Activated T-cell treated with anti-CD3 and anti-CD28 coated beads, Interleukin-2, amount 50 U/mL, for 1 hour (primary cell): Measurements from ENCODE around the gene PPP5C.
"Not testable (repeated sequence)": the region's sequence is repeated elsewhere in the genome, so short reads cannot be mapped to it uniquely, and the experiment has no call there.

Experiments used
- DNase-seq: peaks from one replicate; pipeline ENCODE4 v3.0.0-alpha.2; 2020

The PPP5C gene

GRCh38 chr19:46367426-46367825, 20.5 kb downstream of the PPP5C start:
- DNase-seq = no peak

- no peak for DNase-seq
Observed at GRCh38 chr19:46368116-46368515, 21.2 kb downstream of the PPP5C start.

GRCh38 chr19:46369817-46370216, 22.9 kb downstream of the PPP5C start:
- no peak for DNase-seq

- no peak for DNase-seq
Observed at GRCh38 chr19:46371371-46371901, 24.5 kb downstream of the PPP5C start.

- no peak for DNase-seq
Observed at GRCh38 chr19:46372901-46373490, 26.1 kb downstream of the PPP5C start.

- DNase-seq = no peak
Observed at GRCh38 chr19:46373491-46374359, 26.8 kb downstream of the PPP5C start.

GRCh38 chr19:46374536-46375475, 27.9 kb downstream of the PPP5C start:
- DNase-seq = no peak

- DNase-seq = not testable (repeated sequence)
Observed at GRCh38 chr19:46375476-46376067, 28.7 kb downstream of the PPP5C start.

GRCh38 chr19:46376241-46377153, 29.6 kb downstream of the PPP5C start:
- no peak for DNase-seq

GRCh38 chr19:46378268-46378667, 31.4 kb downstream of the PPP5C start:
- DNase-seq = no peak

- DNase-seq = no peak
Observed at GRCh38 chr19:46380690-46381089, 33.8 kb downstream of the PPP5C start.

- DNase-seq = no peak
Observed at GRCh38 chr19:46381346-46381745, 34.5 kb downstream of the PPP5C start.

- no peak for DNase-seq
Observed at GRCh38 chr19:46381756-46382345, 35.0 kb downstream of the PPP5C start.

- no peak for DNase-seq
Observed at GRCh38 chr19:46383171-46383815, 36.4 kb downstream of the PPP5C start.

GRCh38 chr19:46383846-46384245, 37.0 kb downstream of the PPP5C start:
- DNase-seq = no peak

GRCh38 chr19:46384396-46384795, 37.5 kb downstream of the PPP5C start:
- DNase-seq = no peak

GRCh38 chr19:46385636-46386035, 38.7 kb downstream of the PPP5C start:
- no peak for DNase-seq

GRCh38 chr19:46386151-46386550, 39.3 kb downstream of the PPP5C start:
- no peak for DNase-seq

- no peak for DNase-seq
Observed at GRCh38 chr19:46386996-46387712, 40.3 kb downstream of the PPP5C start.

GRCh38 chr19:46387713-46388130, 40.8 kb downstream of the PPP5C start:
- no peak for DNase-seq
